ENCODE results near the gene ADCK1.

ADCK1 gene

GRCh38 chr14:77865455-77865854 is 65.5 kb downstream of the ADCK1 start:
- H3K9me3 ChIP-seq: no peaks in the 10 kb centered on the region
- no peaks in the 10 kb centered on the region for H3K36me3 ChIP-seq
- no peak overlapping the region for H3K27ac ChIP-seq
- no peak for TF ChIP-seq CTCF (IDR thresholded peaks at IDR 0.05)
- no peak overlapping the region for H3K4me3 ChIP-seq (ENCODE audit: low read depth in 1 of 2, low read length in 1 of 2)
- no peaks in the 10 kb centered on the region for H3K27me3 ChIP-seq
- no peaks in the 10 kb centered on the region for H3K4me1 ChIP-seq (ENCODE audit: control insufficient read depth in 1 of 2, insufficient read depth in 1 of 2, low read depth in 1 of 2, low read length in 1 of 2)

GRCh38 chr14:77866932-77867331 is 67.0 kb downstream of the ADCK1 start:
- no peaks in the 10 kb centered on the region for H3K27me3 ChIP-seq
- no peak for TF ChIP-seq CTCF (IDR thresholded peaks at IDR 0.05)
- no peaks in the 10 kb centered on the region for H3K4me1 ChIP-seq (ENCODE audit: control insufficient read depth in 1 of 2, insufficient read depth in 1 of 2, low read depth in 1 of 2, low read length in 1 of 2)
- no peaks in the 10 kb centered on the region for H3K9me3 ChIP-seq
- H3K4me3 ChIP-seq (ENCODE audit: low read depth in 1 of 2, low read length in 1 of 2): no peak overlapping the region
- H3K27ac ChIP-seq: no peak overlapping the region
- no peaks in the 10 kb centered on the region for H3K36me3 ChIP-seq

- H3K9me3 ChIP-seq: no peaks in the 10 kb centered on the region
- H3K4me3 ChIP-seq (ENCODE audit: low read depth in 1 of 2, low read length in 1 of 2): no peak overlapping the region
- no peak overlapping the region for H3K27ac ChIP-seq
- no peak for TF ChIP-seq CTCF (IDR thresholded peaks at IDR 0.05)
- no peaks in the 10 kb centered on the region for H3K36me3 ChIP-seq
- no peaks in the 10 kb centered on the region for H3K4me1 ChIP-seq (ENCODE audit: control insufficient read depth in 1 of 2, insufficient read depth in 1 of 2, low read depth in 1 of 2, low read length in 1 of 2)
- no peaks in the 10 kb centered on the region for H3K27me3 ChIP-seq
Observed at GRCh38 chr14:77867476-77867875, 67.6 kb downstream of the ADCK1 start.

- no peak for TF ChIP-seq CTCF (IDR thresholded peaks at IDR 0.05)
- no peak overlapping the region for H3K27ac ChIP-seq
- no peaks in the 10 kb centered on the region for H3K4me1 ChIP-seq (ENCODE audit: control insufficient read depth in 1 of 2, insufficient read depth in 1 of 2, low read depth in 1 of 2, low read length in 1 of 2)
Observed at GRCh38 chr14:77868552-77869285, 68.8 kb downstream of the ADCK1 start.

GRCh38 chr14:77869340-77869739 is 69.4 kb downstream of the ADCK1 start:
- TF ChIP-seq CTCF (IDR thresholded peaks at IDR 0.05): no peak
- no peaks in the 10 kb centered on the region for H3K27me3 ChIP-seq
- H3K4me3 ChIP-seq (ENCODE audit: low read depth in 1 of 2, low read length in 1 of 2): no peak overlapping the region

More at GRCh38 chr14:77868552-77869285, 68.8 kb downstream of the ADCK1 start:
- no peaks in the 10 kb centered on the region for H3K9me3 ChIP-seq
- H3K4me3 ChIP-seq (ENCODE audit: low read depth in 1 of 2, low read length in 1 of 2): no peak overlapping the region
- no peaks in the 10 kb centered on the region for H3K27me3 ChIP-seq
- H3K36me3 ChIP-seq: no peaks in the 10 kb centered on the region

More at GRCh38 chr14:77869340-77869739, 69.4 kb downstream of the ADCK1 start:
- Histone ChIP-seq H3K36me3 (no peaks in the 10 kb centered on the region), H3K9me3 (no peaks in the 10 kb centered on the region), H3K27ac (no peak overlapping the region), H3K4me1 (ENCODE audit: control insufficient read depth in 1 of 2, insufficient read depth in 1 of 2, low read depth in 1 of 2, low read length in 1 of 2) (no peaks in the 10 kb centered on the region)
